Left ventricle myocardium inferior (tissue), 1 donor: Measurements from ENCODE around the gene SLC7A5. TPM values are rescaled to one million over a fixed set of nuclear protein-coding genes. Genes with fewer than 3 reads are reported as not detected.

ENCODE experiments used
- DNase-seq: peaks from one replicate; pipeline ENCODE4 v3.0.0-alpha.2; 2020
- H3K27ac ChIP-seq: fragments of 200-600 bp; replicated peaks from 2 replicates; pipeline ENCODE4 v1.8.0; 2021
- H3K27me3 ChIP-seq: fragments of 200-600 bp; 2 replicates; pipeline ENCODE4 v1.8.0; 2021; ENCODE audit warnings: low read depth
- H3K36me3 ChIP-seq: fragments of 200-600 bp; 2 replicates; pipeline ENCODE4 v1.8.0; 2021
- H3K4me1 ChIP-seq: fragments of 200-600 bp; 2 replicates; pipeline ENCODE4 v1.8.0; 2021
- H3K4me3 ChIP-seq: fragments of 200-600 bp; 2 replicates; pipeline ENCODE4 v1.8.0; 2021; ENCODE audit warnings: mild to moderate bottlenecking, moderate library complexity
- H3K9me3 ChIP-seq: fragments of 200-600 bp; replicated peaks from 2 replicates; pipeline ENCODE4 v1.8.0; 2021
- CTCF ChIP-seq: fragments of 200-600 bp; IDR thresholded peaks from 2 replicates; pipeline ENCODE4 v1.8.0; 2021; ENCODE audit warnings: antibody characterized with exemption, mild to moderate bottlenecking, borderline replicate concordance
- intact Hi-C: fragments of 100-400 bp; cut with micrococcal nuclease; formaldehyde crosslinking; loops from one replicate; pipeline ENCODE4 v1.11.0; 2022
- total RNA-seq: library from RNA; stranded (reverse); fragmentation: NEBNext Ultra II Directional; extraction: Animal tissue kit (Norgen Biotek cat#: 25700); gene quantifications from one replicate; pipeline ENCODE4 v1.2.1, GENCODE V29; 2021
- donor health status: DM: no; HTN: yes; CAD: no; lungs with severe emphysema.

Gene SLC7A5
- total RNA-seq, 1 donor from 2014 or later = 4.6 TPM

GRCh38 chr16:87842209-87842869 is 27.0 kb downstream of the SLC7A5 start:
- intact Hi-C loops = no loop called here
- Histone ChIP-seq H3K4me1 (peaks cover 19% of the 10 kb centered on the region), H3K27ac (no peak overlapping the region), H3K27me3 (no peaks in the 10 kb centered on the region), H3K9me3 (no peaks in the 10 kb centered on the region), H3K36me3 (peaks cover 4% of the 10 kb centered on the region), H3K4me3 (no peak overlapping the region)
- TF ChIP-seq CTCF = no peak
- DNase-seq = no peak

DNA sequence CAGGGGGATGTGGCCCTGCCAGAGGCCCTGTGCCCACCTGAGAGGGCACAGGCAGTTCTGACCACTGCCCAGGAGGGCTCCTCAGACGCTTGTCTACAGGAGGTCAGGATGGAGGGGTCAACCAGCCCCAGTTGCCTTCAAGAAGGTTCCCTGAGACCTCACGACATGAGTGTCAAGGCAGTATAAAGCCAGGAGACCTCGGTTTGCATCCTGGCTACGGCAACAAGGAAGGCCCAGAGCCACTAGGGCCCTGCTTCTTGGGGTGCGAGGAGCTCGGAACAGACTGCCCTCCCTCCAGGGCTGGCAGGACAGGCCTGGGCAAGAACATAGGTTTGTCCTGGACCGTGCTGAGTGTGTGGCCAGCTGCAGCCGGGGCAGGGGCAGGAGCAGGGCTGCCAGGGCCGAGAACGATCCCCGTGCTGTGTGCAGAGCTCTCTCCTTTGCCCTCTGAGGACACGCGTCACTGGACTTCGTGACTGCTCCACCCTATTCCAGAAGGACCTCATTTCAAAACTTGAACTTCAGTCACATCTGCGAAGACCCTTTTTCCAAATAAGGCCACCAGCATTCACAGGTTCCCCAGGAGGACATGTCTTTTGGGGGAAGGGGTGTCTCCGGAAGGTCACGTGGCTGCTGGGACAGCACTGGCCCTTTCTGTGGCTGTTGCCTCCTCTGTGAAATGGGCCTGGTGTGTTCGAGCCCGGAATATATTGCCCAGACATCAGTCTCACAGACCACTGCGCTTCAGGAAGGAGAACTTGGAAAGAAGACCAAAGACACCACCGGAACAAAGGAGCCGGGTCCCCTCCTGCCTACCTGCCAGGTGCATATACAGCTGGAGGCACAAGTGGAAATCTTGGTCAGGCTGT is 27.7 kb downstream of the SLC7A5 start:
- H3K9me3 ChIP-seq = no peaks in the 10 kb centered on the region
- no peaks in the 10 kb centered on the region for H3K27me3 ChIP-seq
- H3K36me3 ChIP-seq = peaks cover 4% of the 10 kb centered on the region
- no peak for DNase-seq
- peaks cover 23% of the 10 kb centered on the region for H3K4me1 ChIP-seq
- H3K4me3 ChIP-seq = no peak overlapping the region
- TF ChIP-seq CTCF = no peak
- intact Hi-C loops = no loop called here
- H3K27ac ChIP-seq = no peak overlapping the region

DNA sequence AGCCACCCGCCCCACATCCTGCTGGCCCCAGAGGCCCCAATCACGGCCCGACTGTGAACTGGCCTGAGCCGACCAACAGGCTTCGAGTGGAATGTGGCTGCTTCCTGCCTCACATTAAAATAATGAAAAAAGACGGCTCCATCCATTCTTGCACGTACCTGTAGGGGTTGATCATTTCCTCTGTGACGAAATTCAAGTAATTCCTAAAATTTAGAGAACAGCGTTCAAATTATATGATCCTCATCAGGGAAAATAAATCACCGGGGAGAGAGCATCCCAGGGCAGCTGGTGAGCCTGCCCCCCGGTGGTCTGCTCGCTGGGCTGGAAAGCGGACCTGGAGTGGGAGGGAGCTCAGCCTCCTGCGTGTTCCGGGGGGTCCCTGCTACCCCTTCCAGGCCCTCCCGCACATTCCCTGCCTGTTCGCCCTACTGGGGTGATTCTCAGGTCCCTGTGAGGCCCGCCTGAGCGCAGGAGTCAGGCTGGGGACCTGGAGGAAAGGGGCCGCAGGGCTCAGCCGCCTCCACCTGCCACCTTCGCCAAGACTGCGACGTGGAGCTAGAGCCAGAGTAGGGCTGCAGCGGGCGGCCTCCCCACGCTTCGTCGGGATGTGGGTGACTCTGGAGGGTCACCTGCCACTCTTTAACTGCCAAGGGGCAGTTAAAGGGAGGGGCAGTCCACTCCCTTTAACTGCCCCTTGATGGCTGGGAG is 28.9 kb downstream of the SLC7A5 start:
- TF ChIP-seq CTCF = no peak
- intact Hi-C loops = no loop called here
- Histone ChIP-seq H3K36me3 (peaks cover 4% of the 10 kb centered on the region), H3K27me3 (no peaks in the 10 kb centered on the region), H3K4me1 (peaks cover 20% of the 10 kb centered on the region), H3K9me3 (no peaks in the 10 kb centered on the region), H3K4me3 (no peak overlapping the region), H3K27ac (no peak overlapping the region)
- no peak for DNase-seq

- peaks cover 4% of the 10 kb centered on the region for H3K36me3 ChIP-seq
- DNase-seq = no peak
- no peaks in the 10 kb centered on the region for H3K9me3 ChIP-seq
- TF ChIP-seq CTCF = no peak
- no peak overlapping the region for H3K27ac ChIP-seq
- no peak overlapping the region for H3K4me3 ChIP-seq
- no peaks in the 10 kb centered on the region for H3K27me3 ChIP-seq
- peaks cover 20% of the 10 kb centered on the region for H3K4me1 ChIP-seq
- intact Hi-C loops = no loop called here
Measured at GRCh38 chr16:87839542-87840270, 29.6 kb downstream of the SLC7A5 start.
